ENCODE measurements around the gene CYBC1. TPM values are rescaled to one million over a fixed set of nuclear protein-coding genes. Genes with fewer than 3 reads are reported as not detected.

The CYBC1 gene
- total RNA-seq, 1 donor from 2014 or later = 372 TPM

GRCh38 chr17:82412535-82413520 is 37.7 kb downstream of the CYBC1 start:
- intact Hi-C loops (cut with micrococcal nuclease) = loop anchor here (10.0 kb wide), 1 partner anchor 208 kb away; no protein-coding TSS in a partner anchor

- intact Hi-C loops (cut with micrococcal nuclease) = loop anchor here (10.0 kb wide), 1 partner anchor 207 kb away; no protein-coding TSS in a partner anchor
Observed at GRCh38 chr17:82412081-82412480, 38.5 kb downstream of the CYBC1 start.

DNA sequence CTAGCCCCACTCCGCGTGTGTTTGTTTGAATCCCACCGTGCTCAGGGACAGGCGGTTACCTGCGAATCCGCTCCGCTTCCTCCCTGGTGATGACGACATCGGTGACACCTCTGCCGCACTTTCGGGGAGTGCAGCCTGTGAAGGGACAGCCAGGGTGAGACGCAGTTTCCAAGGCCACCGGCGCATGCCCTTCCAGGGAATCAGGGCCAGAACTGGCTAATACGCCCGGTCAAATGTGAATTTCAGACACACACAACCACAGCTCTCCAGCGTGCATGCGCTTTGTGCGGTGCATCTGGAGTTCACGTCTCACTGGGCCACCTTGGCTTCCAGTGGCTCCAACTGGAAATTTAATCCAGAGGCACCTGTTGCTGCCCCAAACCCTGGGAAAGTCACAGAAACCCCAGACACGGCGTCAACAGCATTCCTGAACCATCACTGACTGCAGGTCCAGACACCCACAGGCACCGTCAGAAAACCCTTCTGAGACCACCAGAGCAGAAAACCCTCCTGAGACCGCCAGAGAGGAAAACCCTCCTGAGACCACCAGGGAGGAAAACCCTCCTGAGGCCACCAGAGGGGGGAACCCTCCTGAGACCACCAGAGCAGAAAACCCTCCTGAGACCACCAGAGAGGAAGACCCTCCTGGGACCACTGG is 39.0 kb downstream of the CYBC1 start:
- intact Hi-C loops (cut with micrococcal nuclease) = loop anchor here (10.0 kb wide), 1 partner anchor 207 kb away; no protein-coding TSS in a partner anchor

GRCh38 chr17:82410014-82410716 is 40.4 kb downstream of the CYBC1 start:
- intact Hi-C loops (cut with micrococcal nuclease) = loop anchor here (10.0 kb wide), 1 partner anchor 205 kb away; no protein-coding TSS in a partner anchor

DNA sequence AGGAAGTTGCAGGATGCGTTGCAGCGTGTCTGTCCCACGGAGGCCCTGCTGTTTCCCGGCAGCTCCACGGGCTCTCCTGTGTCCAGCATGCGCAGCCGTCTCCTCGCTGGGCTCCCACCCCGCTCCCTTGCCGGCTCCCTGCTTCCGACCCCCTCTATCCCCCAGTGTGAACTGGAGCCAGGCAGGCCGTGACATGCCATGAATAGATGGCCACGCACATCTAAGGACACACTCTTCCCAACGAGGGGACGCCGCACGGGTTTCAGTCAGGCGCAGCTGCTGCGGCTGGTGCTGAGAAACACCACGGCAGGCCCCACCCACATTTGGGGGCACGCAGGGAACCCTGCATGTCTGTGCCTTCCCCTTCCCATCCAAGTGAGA is 41.6 kb downstream of the CYBC1 start:
- intact Hi-C loops (cut with micrococcal nuclease) = no loop called here

- intact Hi-C loops (cut with micrococcal nuclease) = no loop called here
Observed at GRCh38 chr17:82408288-82408937, 42.1 kb downstream of the CYBC1 start.

- intact Hi-C loops (cut with micrococcal nuclease) = no loop called here
Observed at GRCh38 chr17:82407255-82407654, 43.3 kb downstream of the CYBC1 start.

- intact Hi-C loops (cut with micrococcal nuclease) = no loop called here
Observed at GRCh38 chr17:82406131-82406671, 44.4 kb downstream of the CYBC1 start.

GRCh38 chr17:82405051-82405450 is 45.5 kb downstream of the CYBC1 start:
- intact Hi-C loops (cut with micrococcal nuclease) = no loop called here

GRCh38 chr17:82403662-82404660 is 46.6 kb downstream of the CYBC1 start:
- intact Hi-C loops (cut with micrococcal nuclease) = no loop called here

DNA sequence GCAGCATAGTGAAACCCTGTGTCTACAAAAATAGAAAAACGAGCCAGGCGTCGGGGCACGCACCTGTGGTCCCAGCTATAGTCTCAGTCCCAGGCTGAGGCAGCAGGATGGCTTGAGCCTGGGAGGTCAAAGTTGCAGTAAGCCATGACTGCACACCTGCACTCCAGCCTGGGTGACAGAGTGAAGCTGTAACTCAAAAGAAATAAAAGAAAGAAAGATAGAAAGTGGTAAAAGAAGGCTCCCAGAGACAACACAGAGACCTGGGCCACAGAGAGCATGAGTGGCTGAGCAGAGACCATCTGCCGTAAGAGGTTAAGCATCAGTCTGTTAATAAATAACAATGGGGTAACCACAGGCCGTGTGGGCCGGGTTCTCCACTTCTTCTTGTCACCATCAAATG is 47.7 kb downstream of the CYBC1 start:
- intact Hi-C loops (cut with micrococcal nuclease) = no loop called here

DNA sequence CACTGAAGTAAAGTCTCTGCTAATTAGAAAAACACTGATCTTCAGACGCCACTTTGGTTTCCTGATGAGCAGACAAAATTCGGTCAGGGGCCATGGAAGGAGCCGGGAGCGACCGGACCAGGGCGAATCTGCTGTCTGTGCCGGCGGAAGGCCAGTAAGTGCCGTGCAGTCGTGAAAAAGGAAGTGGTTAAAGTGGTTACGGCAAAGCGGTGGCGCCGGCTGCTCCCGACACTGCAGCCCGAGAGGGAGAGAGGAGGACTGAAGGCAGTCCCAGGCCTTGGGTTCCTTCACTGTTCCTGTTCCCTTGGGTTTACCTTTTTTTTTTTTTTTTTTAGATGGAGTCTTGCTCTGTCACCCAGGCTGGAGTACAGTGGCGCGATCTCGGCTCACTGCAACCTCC is 49.7 kb downstream of the CYBC1 start:
- intact Hi-C loops (cut with micrococcal nuclease) = loop anchor here (2.0 kb wide), 1 partner anchor 14 kb away; no protein-coding TSS in a partner anchor

DNA sequence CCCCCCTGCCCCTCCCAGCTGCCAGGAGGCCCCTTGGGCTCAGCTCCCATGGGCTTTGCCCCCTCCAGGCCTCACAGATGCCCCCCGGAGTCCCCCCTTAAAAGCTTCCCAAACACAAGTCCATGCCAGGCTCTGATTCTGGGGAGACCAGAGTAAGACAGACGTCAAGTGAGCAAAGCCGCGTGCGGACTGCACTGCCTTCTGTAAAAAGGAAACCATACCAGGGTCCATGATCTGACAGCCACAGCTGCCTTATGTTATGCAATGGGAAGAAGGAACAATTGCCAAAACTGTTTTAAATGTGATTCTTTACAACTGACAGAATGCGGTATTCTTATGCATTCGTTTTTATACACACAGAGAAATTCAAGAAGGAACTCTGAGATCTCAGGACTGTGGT is 50.3 kb downstream of the CYBC1 start:
- intact Hi-C loops (cut with micrococcal nuclease) = loop anchor here (2.0 kb wide), 1 partner anchor 15 kb away; no protein-coding TSS in a partner anchor

DNA sequence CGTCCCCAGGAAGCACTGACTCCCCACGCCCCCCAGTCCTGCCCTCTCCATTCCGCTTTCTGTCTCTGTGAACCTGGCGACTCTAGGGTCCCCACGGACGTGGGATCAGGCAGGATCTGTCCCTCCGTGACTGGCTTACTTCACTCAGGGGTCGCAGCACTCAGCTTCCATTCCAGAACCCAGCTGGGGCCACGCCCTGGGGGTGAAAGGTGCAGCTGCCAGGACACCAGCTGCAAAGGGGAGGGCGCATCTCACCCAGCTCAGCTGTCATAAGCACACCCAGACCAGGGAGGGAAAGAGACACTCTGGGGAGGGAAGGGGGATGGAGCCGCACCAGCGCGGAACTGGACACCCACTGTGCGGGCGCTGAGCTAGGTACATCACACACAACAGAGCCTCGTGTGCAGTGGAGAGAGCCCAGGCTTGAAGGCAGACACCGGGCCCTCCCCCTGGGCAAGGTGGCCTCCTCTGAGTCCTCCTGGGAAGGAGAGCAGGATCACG is 50.9 kb downstream of the CYBC1 start:
- intact Hi-C loops (cut with micrococcal nuclease) = loop anchor here (2.0 kb wide), 1 partner anchor 15 kb away; no protein-coding TSS in a partner anchor

DNA sequence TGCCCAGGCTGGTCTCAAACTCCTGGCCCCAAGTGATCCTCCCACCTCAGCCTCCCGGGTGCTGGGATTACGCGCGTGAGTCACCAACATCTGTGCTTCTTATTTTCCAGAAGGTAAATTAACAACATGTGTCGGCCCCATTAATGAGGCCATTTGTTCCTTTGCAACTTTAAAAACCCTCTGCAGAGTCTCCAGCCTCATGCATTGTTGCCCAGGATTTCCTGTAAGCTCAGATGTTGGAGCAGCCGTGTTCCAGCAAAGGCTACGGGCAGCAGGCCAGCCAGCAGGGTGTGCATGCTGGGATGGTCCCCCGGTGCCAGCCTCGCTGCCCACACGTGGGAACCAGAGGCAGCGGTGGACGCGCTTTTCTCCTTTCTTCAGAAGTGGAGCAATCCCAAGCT is 51.5 kb downstream of the CYBC1 start:
- intact Hi-C loops (cut with micrococcal nuclease) = no loop called here

- intact Hi-C loops (cut with micrococcal nuclease) = no loop called here
Observed at GRCh38 chr17:82397449-82398335, 52.9 kb downstream of the CYBC1 start.

DNA sequence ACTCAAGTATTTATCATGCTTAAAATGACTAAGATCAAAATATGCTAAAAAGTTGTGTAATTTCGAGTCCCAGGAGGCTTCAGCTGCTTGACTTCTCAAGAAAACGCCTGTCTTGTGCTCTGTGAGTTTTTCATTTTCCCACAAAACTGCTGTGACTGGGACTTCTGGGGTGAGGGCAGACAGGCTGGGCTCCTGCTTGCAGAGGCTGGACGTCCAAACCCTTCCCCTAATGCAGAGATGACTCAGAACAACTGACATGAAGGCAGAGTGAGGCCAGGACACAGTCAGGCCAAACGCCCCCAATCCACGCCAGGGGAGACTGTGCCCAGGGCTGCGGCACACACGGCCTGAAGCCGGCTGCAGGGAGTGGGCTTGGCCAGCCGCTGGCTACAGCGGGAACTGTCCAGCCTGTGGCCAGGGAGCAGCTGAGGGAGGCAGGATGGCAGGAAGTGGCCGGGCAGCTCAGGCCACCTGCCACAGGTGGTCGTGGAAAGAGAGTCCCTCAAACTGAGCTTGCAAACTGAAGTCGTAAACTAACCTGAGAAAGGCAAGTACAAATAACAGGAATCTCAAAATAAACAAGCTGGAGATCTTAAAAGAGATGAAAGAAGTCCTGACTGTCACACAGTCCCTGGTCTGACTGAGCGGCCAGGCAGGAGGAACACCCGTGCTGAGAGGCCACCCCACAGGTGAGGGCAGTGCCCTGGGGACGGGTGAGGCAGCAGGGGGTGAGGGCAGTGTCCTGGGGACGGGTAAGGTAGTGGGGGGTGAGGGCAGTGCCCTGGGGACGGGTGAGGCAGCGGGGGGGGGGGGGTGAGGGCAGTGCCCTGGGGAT is 53.7 kb downstream of the CYBC1 start:
- intact Hi-C loops (cut with micrococcal nuclease) = no loop called here

All from T-helper 1 cell treated with Interleukin-12 subunit alpha and Interleukin-12 subunit beta and Interleukin-4 antibody, amounts not matched to agents 30 ng/mL and 1 ng/mL, for 36 hours (primary cell).